Measurements from ENCODE around the gene CSHL1. TPM values are rescaled to one million over a fixed set of nuclear protein-coding genes. Genes with fewer than 3 reads are reported as not detected.
"Not testable (repeated sequence)": the region's sequence is repeated elsewhere in the genome, so short reads cannot be mapped to it uniquely, and the experiment has no call there.

Gene CSHL1
- total and polyA plus RNA-seq, 8 donors: not detected

DNA sequence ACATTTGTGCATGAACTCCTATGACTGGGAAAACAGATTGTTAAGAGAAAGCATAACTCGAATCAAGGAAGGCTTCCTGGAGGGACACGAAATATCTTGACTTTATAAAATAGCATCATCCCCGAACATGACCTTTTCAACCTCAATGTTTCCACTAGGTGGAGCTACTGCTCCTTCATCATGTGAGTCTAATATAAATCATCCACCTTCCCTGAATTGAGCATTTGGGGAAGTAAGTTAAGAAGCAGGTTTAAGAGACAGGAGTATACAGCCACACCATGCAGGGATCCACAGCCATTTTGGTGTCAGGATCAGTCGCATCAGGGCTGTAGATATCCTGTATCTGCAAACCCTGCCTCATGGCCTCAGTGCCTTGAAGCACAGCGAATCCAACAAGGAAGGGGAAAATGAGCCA lies 7.3 kb downstream of the CSHL1 start:
- intact Hi-C loops (cut with DNase I; ENCODE audit: low total_unique reads); H3K27me3 ChIP-seq; H3K4me3 ChIP-seq; DNase-seq; H3K9me3 ChIP-seq; H3K36me3 ChIP-seq; H3K4me1 ChIP-seq; H3K27ac ChIP-seq: not testable (repeated sequence)
- 31 to 35% (median 34%) methylated on average over 5 of the region's 5 CpGs for WGBS, 5 donors
- TF ChIP-seq, protein P1, sequence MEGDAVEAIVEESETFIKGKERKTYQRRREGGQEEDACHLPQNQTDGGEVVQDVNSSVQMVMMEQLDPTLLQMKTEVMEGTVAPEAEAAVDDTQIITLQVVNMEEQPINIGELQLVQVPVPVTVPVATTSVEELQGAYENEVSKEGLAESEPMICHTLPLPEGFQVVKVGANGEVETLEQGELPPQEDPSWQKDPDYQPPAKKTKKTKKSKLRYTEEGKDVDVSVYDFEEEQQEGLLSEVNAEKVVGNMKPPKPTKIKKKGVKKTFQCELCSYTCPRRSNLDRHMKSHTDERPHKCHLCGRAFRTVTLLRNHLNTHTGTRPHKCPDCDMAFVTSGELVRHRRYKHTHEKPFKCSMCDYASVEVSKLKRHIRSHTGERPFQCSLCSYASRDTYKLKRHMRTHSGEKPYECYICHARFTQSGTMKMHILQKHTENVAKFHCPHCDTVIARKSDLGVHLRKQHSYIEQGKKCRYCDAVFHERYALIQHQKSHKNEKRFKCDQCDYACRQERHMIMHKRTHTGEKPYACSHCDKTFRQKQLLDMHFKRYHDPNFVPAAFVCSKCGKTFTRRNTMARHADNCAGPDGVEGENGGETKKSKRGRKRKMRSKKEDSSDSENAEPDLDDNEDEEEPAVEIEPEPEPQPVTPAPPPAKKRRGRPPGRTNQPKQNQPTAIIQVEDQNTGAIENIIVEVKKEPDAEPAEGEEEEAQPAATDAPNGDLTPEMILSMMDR (IDR thresholded peaks at IDR 0.05): peak in 1 of 7 experiments; percentile 24

DNA sequence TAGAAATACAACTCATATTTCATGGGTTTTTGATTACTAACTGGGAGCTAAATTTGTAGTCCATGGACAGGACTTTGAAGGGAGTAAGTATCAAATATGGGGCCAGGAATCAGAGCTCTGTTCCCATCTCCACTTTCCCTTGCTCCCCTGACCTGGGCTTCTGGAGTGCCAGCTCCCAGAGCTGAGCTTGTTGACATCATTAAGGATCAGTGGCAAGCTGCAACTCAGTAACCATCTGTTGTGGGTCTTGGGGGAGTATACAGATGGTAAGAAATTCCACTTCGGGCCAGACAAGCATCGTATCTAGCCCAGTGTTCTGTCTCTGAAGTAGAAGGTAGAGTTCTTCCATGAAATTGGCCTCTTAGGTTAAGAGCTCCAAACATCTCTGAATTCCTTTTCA lies 9.1 kb downstream of the CSHL1 start:
- H3K9me3 ChIP-seq; H3K27me3 ChIP-seq; H3K4me3 ChIP-seq; H3K36me3 ChIP-seq; DNase-seq; H3K4me1 ChIP-seq; intact Hi-C loops (cut with DNase I; ENCODE audit: low total_unique reads); H3K27ac ChIP-seq: not testable (repeated sequence)
- WGBS, 5 donors: 80 to 92% (median 90%) methylated on average over 2 of the region's 2 CpGs

DNA sequence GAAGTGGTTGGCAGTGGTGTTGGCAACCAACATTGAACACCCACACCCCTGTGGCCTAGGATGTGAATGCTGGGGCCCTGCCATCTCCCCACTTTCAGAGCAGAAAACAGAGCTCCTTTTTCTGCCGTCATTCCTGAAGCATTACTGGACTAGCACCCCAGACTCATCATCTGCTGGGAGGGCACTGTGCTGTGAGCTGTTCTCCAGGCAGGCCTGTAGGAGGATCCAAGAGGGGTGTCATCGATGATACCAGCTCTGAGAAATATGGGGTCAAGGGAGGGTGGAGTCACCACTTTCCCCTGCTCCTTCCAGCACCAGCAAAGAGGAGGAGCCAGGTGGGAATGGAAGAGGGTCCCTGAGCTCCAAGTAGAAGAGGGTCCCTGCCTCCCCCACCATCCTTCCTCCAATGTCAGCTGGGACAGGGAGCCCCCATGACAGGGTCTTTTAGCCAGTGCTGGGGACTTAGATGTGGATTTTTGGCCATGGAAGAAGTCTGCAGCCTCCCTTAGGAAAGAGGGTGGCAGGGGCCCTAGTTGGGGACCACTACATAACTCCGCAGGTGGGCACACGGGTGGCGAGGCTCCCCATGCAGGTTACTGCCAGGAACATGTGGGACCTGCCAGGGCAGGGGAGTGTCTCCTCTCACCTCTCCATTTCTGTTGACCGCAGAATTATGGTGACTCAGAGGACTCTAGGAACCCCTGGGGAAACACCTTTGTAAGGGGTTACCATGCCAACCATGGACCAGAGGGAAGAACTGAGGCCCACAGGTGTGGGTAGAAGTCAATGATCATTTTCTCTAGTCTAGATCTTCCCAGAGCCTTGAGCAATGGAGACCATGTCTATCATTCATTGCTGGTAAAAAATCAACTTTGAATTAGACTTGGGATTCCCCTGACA lies 11.9 kb downstream of the CSHL1 start:
- H3K4me1 ChIP-seq; H3K36me3 ChIP-seq; H3K27ac ChIP-seq; intact Hi-C loops (cut with DNase I; ENCODE audit: low total_unique reads); H3K4me3 ChIP-seq; H3K9me3 ChIP-seq; H3K27me3 ChIP-seq; DNase-seq: not testable (repeated sequence)
- 71 to 79% (median 76%) methylated on average over 4 to 6 of the region's 6 CpGs for WGBS, 5 donors

DNA sequence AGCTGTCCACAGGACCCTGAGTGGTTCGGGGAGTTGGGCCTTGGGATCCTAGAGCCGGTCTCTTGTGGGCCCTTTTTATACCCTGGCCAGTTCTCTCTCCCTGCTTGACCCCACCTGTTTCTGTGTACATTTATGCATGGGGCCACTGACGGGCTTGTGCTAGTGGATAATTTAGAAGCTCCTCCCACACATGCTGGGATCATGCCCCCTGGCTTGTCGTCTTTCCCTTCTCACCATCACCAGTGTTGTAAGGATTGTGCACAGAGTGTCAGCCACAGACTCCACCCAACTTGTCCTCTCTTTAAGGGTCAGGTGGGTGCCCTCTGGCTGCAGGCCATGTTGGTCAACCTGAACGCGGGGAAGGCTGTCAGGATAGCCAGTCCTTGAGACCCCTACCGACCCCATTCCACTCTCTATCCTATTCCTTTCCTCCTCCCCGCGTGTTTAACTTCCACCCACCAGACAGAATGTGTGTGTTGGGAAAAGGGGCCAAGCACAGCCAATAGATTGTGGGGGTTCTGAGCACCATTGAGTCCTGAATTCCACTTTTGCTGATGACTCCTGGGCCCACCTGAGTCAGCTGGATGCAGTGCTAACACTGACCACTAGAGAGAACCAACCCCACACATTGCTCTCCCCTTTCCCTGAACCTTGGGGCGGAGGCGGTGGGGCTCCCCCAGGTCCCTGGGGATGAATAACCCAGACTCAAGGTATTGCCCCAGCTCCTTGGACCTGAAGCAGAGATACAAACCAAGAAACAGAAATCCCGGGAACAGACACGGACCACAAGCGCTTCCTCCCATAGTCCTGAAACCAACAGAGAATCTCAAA lies 14.3 kb downstream of the CSHL1 start, which contains the start of gene CSH1:
Gene CSH1 (minus strand): TSS at position 51 of the 831 bp plus-strand sequence. CDS start 63 bp downstream, outside the sequence.
- H3K36me3 ChIP-seq; H3K4me3 ChIP-seq; DNase-seq; H3K27me3 ChIP-seq; H3K4me1 ChIP-seq; intact Hi-C loops (cut with DNase I; ENCODE audit: low total_unique reads); H3K9me3 ChIP-seq; H3K27ac ChIP-seq: not testable (repeated sequence)
- 74 to 94% (median 85%) methylated on average over 5 to 11 of the region's 14 CpGs for WGBS, 5 donors

DNA sequence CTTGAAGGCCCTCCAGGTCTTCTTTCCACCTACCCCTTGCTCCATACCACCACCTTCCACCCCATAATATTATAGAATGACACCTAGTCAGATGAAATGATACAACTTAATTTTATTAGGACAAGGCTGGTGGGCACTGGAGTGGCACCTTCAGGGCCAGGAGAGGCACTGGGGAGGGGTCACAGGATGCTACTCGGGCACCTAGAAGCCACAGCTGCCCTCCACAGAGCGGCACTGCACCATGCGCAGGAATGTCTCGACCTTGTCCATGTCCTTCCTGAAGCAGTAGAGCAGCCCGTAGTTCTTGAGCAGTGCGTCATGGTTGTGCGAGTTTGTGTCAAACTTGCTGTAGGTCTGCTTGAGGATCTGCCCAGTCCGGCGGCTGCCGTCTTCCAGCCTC lies 16.2 kb downstream of the CSHL1 start:
- intact Hi-C loops (cut with DNase I; ENCODE audit: low total_unique reads); H3K27me3 ChIP-seq; DNase-seq; H3K4me1 ChIP-seq; H3K4me3 ChIP-seq; H3K36me3 ChIP-seq; H3K9me3 ChIP-seq; H3K27ac ChIP-seq: not testable (repeated sequence)
- WGBS, 5 donors: 89 to 93% (median 91%) methylated on average over 4 to 10 of the region's 10 CpGs

DNA sequence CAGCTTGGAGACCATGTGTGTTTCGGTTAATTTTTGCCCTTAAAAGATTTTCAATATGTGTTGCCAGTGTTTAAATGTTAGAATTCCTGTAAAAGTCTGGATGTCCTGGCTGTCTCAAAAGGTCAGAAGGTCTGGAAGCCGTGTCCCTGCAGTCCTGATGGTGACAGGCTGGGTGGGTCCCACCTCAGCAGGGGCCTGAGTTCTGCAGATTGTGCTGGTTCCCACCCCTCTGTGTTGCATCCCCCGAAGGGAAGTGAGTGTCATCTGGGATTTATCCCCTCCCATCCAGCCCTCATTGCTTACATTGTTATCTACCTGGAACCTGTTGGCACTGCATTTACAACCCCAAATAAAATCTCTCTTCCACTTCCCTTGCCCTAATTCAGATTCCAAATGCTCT lies 17.0 kb downstream of the CSHL1 start:
- H3K9me3 ChIP-seq; DNase-seq; H3K4me3 ChIP-seq; H3K27ac ChIP-seq; intact Hi-C loops (cut with DNase I; ENCODE audit: low total_unique reads); H3K36me3 ChIP-seq; H3K27me3 ChIP-seq; H3K4me1 ChIP-seq: not testable (repeated sequence)
- 52 to 69% (median 57%) methylated on average over 3 of the region's 3 CpGs for WGBS, 5 donors

DNA sequence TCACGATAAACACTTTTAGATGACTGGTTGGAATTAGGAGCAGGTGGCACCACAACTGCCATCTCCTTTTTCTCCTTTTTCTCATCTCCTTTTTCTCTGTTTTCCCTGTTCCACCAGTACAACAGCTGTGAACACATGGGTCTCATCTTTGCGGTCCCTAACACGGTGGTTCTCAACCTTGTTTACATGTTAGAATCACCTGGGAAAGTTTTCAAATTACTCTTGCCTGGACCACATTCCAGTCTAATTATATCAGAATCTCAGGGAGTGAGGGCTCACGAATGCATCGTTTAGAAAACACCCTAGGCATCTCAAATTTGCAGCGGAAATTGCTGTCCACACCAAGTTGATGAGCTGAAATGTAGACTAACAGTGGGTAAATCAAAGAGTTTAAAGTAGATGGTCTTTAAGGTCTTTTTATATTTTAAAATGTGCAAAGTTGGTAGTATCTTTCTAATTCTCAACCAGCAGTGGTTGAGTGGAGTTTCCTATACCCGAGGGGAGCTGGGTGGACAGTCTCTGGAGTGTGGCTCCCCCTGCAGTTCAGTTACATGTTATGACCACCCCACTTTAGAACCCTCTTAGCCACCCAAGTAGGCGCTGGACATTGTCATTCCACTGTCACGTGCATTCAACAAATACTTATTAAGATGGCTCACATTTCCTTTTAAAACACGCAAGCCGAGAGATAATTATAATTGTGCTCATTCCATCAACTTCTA lies 18.6 kb downstream of the CSHL1 start:
- H3K4me1 ChIP-seq; H3K27me3 ChIP-seq; H3K36me3 ChIP-seq; intact Hi-C loops (cut with DNase I; ENCODE audit: low total_unique reads); DNase-seq; H3K4me3 ChIP-seq; H3K27ac ChIP-seq; H3K9me3 ChIP-seq: not testable (repeated sequence)
- WGBS, 5 donors: 56 to 67% (median 66%) methylated on average over 11 of the region's 11 CpGs
